Loucy (cell line): ENCODE measurements around the gene ZNG1F.
"Not testable (repeated sequence)": the region's sequence is repeated elsewhere in the genome, so short reads cannot be mapped to it uniquely, and the experiment has no call there.

Experiments
- EZH2phosphoT487 ChIP-seq: fragments of 200-600 bp; IDR thresholded peaks from 2 replicates; pipeline ENCODE4 v1.6.1; 2018; ENCODE audit warnings: antibody characterized with exemption, mild to moderate bottlenecking, moderate library complexity, borderline replicate concordance
- TF ChIP-seq, protein P1 (sequence below): fragments of 200-600 bp; sonication (generic); conservative IDR thresholded peaks from 2 replicates; pipeline ENCODE4 v1.5.1; 2014; ENCODE audit warnings: mild to moderate bottlenecking, antibody characterized with exemption, low read length

DNA sequence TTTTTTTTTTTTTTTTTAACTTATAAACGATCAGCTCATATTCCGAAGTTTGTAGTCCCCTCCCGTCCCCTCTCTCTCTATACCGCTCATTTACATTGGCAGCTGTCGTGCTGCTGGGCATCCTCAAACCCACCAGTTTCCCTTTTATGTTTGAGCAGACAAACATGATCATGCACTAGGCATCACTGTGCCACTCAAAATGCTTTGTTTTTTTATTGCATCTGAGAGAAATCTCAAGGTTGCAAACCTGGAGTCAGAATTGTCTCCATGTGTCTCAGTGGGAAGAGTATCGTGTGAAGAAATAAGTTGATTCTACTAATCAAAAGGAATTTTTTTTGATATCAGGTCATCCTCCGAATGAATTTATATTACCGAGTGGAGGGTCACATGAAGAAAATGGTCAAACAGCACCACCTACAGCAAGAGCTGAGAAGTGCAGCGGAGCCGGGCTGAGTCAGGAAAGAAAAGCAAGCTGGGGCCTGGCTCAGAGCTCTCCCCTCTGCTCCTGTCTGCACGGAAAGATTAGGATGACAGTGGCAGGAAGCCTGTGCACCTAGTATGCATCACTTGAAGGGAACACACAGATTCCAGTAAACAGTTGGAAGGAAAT, 100.6 kb downstream of the ZNG1F start:
- TF ChIP-seq, protein P1, sequence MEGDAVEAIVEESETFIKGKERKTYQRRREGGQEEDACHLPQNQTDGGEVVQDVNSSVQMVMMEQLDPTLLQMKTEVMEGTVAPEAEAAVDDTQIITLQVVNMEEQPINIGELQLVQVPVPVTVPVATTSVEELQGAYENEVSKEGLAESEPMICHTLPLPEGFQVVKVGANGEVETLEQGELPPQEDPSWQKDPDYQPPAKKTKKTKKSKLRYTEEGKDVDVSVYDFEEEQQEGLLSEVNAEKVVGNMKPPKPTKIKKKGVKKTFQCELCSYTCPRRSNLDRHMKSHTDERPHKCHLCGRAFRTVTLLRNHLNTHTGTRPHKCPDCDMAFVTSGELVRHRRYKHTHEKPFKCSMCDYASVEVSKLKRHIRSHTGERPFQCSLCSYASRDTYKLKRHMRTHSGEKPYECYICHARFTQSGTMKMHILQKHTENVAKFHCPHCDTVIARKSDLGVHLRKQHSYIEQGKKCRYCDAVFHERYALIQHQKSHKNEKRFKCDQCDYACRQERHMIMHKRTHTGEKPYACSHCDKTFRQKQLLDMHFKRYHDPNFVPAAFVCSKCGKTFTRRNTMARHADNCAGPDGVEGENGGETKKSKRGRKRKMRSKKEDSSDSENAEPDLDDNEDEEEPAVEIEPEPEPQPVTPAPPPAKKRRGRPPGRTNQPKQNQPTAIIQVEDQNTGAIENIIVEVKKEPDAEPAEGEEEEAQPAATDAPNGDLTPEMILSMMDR: peak; percentile 38
- TF ChIP-seq EZH2phosphoT487: not testable (repeated sequence)
